GM18520 (cell line): Measurements from ENCODE around the gene RDH11.
A peak's percentile ranks its signal among the peaks of the same experiment; 100 is the strongest.

Source experiments
- ATAC-seq: cut with Tn5 transposase; IDR thresholded peaks from one replicate; pipeline ENCODE4 v1.9.1; 2021; ENCODE audit not compliant: unreplicated experiment

The RDH11 gene

GRCh38 chr14:67650694-67651093 is 44.9 kb downstream of the RDH11 start:
- no peak for ATAC-seq

DNA sequence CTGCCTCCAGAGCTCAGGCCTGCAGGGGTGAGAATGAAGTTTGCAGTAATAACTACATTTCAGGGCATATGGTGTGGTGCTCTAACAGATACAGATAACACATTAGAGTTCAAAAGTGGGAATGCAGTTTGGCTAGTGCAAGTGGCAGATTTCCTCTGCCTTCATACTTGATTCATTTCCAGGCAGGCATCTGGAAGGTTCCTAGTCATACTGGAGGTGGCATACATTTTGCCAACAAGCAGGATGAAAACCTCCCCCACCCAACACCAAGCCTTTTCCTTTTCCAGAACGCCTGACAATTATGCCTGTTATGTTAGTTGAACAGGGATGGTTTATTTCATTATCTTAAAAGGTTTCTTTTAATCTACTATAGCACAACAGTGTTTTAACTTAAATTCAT is 45.4 kb downstream of the RDH11 start:
- ATAC-seq, result no peak

- no peak for ATAC-seq
Observed at GRCh38 chr14:67646131-67646530, 49.4 kb downstream of the RDH11 start.

DNA sequence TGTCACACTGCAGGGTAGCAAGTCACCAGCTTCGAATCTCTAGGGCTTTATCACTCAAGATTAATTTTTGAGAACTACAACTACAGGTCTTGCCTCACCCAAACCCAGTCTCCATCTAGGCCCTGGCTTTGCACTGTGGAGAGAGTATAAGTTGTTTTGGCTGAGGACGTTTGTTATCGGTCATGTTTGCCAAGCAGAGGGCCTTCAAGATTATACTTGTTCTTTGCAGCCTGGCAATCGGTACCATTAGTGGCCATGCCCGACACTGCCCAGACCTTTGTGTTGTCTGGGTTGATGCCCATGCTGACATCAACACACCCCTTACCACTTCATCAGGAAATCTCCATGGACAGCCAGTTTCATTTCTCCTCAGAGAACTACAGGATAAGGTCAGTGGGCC is 50.1 kb downstream of the RDH11 start:
- no peak for ATAC-seq

- no peak for ATAC-seq
Observed at GRCh38 chr14:67644428-67644827, 51.1 kb downstream of the RDH11 start.

- no peak for ATAC-seq
Observed at GRCh38 chr14:67643713-67644112, 51.9 kb downstream of the RDH11 start.

DNA sequence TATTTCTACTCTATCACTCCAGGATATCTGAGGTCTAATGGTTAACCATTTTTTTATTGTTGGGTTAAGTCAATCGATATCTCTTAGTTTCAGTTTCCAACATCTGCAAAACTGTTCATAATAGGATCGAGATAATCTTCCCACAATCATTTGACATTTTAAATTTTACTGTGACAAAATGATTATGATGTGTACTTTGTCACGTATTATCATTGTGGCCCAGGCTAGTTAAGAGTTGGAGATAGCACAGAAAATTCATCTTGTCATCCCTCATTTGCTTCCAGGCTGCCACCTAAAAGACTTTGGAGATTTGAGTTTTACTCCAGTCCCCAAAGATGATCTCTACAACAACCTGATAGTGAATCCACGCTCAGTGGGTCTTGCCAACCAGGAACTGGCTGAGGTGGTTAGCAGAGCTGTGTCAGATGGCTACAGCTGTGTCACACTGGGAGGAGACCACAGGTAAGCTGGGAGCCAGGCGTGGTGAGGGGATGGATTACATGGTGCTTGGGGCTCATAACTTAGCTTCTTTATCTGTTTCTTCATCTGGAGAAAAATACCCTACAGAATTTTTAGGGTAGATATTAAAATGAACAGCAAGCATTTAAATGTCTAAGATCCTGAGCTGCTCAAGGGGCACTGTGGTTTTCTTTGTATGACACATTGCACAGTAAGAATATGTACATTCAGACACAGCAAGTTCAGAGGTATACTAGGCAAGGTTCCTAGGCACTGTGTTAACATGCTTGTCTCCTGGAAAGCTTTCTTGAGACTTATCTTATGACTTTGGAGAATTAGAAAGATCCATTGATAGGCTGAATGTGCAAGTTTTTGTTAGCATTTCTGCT is 53.4 kb downstream of the RDH11 start:
- ATAC-seq, result no peak

- no peak for ATAC-seq
Observed at GRCh38 chr14:67641480-67641879, 54.1 kb downstream of the RDH11 start.

GRCh38 chr14:67638642-67639041 is 56.9 kb downstream of the RDH11 start:
- ATAC-seq, result no peak

DNA sequence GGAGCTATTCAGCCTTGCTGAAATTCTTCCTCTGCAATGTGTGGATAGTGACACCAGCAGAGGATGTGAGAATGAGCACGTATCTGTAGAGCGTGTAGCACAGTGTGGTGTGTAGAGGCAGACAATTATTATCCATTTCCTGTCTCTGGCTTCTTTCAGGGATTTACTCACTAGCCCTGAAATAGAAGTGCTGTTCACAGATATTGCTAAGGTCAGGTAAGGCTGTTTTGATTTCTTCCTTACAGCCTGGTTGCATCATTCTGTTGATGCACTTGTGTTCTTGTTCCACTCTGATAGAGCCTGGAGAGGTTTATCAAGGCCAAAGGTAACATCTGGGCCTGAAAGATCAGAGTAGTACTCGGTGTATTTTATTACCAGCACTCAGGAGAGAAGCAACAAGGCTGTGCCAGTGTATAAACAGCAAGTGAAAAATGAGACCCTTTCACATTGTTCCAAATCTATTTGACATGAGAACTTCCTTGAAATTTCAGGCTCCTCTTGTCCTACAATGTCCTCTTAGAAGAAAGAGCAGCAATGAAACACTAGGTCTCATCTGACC is 59.1 kb downstream of the RDH11 start:
- peak; percentile 52 for ATAC-seq

GRCh38 chr14:67633451-67634147 is 62.0 kb downstream of the RDH11 start:
- no peak for ATAC-seq

DNA sequence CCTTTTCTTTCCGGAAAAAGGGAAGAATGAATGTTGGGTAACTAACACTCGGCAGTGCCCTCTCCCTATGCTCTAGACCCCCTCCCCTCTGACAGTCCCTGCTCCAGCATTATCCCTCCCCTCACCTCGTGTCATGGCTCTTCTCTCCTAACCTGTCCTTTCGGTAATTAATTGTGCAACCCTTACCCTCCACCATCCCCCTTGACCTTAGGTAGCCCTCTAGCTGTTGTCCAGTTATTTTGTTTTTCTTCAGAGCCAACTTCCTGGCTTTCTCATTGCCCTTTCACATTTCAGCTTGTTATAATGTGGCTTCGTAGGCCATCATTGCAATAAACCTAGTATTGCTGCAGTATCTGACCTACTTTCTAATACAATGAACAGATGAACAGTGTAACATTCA is 64.6 kb downstream of the RDH11 start:
- no peak for ATAC-seq

- no peak for ATAC-seq
Observed at GRCh38 chr14:67630186-67630585, 65.4 kb downstream of the RDH11 start.

GRCh38 chr14:67627519-67627918 is 68.0 kb downstream of the RDH11 start:
- no peak for ATAC-seq
